NB4 (cell line): ENCODE data around the gene IQGAP1.
"Not testable (repeated sequence)": the region's sequence is repeated elsewhere in the genome, so short reads cannot be mapped to it uniquely, and the experiment has no call there.

Source experiments
- DNase-seq: peaks from one replicate; pipeline ENCODE4 v3.0.0; 2010; ENCODE audit warnings: low read depth
- H3K4me3 ChIP-seq: one replicate; pipeline ENCODE4 v1.5.1; 2011; ENCODE audit warnings: mild to moderate bottlenecking, low read depth, low read length, moderate library complexity
- MYC ChIP-seq: IDR thresholded peaks from 2 replicates; pipeline ENCODE4 v1.6.1; 2011; ENCODE audit warnings: low read depth, low read length
- POLR2A ChIP-seq: IDR thresholded peaks from 2 replicates; pipeline ENCODE4 v1.6.1; 2011; ENCODE audit warnings: mild to moderate bottlenecking; ENCODE audit not compliant: insufficient read length; ENCODE audit errors: extremely low read depth
- TF ChIP-seq, protein P1 (sequence below): IDR thresholded peaks from one replicate; pipeline ENCODE4 v1.5.1; 2012; ENCODE audit warnings: low read depth, low read length
- TF ChIP-seq, protein P2 (sequence below): IDR thresholded peaks from 2 replicates; pipeline ENCODE4 v1.6.1; 2011; ENCODE audit warnings: low read depth, low read length

Gene IQGAP1

DNA sequence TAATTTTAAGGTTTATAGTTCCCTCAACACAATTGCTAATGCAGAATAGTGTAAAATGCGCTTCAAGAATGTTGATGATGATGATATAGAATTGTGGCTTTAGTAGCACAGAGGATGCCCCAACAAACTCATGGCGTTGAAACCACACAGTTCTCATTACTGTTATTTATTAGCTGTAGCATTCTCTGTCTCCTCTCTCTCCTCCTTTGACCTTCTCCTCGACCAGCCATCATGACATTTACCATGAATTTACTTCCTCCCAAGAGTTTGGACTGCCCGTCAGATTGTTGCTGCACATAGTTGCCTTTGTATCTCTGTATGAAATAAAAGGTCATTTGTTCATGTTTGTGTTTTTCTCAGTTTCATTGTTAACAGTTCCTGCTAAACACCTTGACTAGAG is 113.9 kb downstream of the IQGAP1 start:
- no peak for DNase-seq
- TF ChIP-seq MYC: no peak
- H3K4me3 ChIP-seq: no peak overlapping the region

DNA sequence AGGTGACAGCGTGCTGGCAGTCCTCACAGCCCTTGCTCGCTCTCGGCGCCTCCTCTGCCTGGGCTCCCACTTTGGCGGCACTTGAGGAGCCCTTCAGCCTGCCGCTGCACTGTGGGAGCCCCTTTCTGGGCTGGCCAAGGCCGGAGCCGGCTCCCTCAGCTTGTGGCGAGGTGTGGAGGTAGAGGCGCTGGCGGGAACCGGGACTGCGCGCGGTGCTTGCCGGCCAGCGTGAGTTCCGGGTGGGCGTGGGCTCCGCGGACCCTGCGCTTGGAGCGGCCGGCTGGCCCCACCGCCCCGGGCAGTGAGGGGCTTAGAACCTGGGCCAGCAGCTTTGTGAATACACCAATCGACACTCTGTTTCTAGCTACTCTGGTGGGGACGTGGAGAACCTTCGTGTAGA is 122.7 kb downstream of the IQGAP1 start:
- DNase-seq, H3K4me3 ChIP-seq: not testable (repeated sequence)

DNA sequence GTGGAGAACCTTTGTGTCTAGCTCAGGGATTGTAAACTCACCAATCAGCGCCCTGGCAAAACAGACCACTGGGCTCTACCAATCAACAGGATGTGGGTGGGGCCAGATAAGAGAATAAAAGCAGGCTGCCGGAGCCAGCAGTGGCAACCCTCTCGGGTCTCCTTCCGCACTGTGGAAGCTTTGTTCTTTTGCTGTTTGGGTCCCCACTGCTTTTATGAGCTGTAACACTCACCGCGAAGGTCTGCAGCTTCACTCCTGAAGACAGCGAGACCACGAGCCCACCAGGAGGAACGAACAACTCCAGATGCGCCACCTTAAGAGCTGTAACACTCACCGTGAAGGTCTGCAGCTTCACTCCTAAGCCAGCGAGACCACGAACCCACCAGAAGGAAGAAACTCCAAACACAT is 123.2 kb downstream of the IQGAP1 start:
- H3K4me3 ChIP-seq, DNase-seq: not testable (repeated sequence)

- no peak overlapping the region for H3K4me3 ChIP-seq
- no peak for TF ChIP-seq POLR2A
- no peak for TF ChIP-seq MYC
- TF ChIP-seq, protein P1, sequence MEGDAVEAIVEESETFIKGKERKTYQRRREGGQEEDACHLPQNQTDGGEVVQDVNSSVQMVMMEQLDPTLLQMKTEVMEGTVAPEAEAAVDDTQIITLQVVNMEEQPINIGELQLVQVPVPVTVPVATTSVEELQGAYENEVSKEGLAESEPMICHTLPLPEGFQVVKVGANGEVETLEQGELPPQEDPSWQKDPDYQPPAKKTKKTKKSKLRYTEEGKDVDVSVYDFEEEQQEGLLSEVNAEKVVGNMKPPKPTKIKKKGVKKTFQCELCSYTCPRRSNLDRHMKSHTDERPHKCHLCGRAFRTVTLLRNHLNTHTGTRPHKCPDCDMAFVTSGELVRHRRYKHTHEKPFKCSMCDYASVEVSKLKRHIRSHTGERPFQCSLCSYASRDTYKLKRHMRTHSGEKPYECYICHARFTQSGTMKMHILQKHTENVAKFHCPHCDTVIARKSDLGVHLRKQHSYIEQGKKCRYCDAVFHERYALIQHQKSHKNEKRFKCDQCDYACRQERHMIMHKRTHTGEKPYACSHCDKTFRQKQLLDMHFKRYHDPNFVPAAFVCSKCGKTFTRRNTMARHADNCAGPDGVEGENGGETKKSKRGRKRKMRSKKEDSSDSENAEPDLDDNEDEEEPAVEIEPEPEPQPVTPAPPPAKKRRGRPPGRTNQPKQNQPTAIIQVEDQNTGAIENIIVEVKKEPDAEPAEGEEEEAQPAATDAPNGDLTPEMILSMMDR: no peak
- TF ChIP-seq, protein P2, sequence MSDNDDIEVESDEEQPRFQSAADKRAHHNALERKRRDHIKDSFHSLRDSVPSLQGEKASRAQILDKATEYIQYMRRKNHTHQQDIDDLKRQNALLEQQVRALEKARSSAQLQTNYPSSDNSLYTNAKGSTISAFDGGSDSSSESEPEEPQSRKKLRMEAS: no peak
- DNase-seq: no peak
Measured at GRCh38 chr15:90512276-90512675, 124.2 kb downstream of the IQGAP1 start.

- no peak for DNase-seq
- no peak overlapping the region for H3K4me3 ChIP-seq
- TF ChIP-seq, protein P2: no peak
- TF ChIP-seq, protein P1: no peak
- TF ChIP-seq POLR2A (no peak), MYC (no peak)
Measured at GRCh38 chr15:90512981-90513380, 124.9 kb downstream of the IQGAP1 start.

DNA sequence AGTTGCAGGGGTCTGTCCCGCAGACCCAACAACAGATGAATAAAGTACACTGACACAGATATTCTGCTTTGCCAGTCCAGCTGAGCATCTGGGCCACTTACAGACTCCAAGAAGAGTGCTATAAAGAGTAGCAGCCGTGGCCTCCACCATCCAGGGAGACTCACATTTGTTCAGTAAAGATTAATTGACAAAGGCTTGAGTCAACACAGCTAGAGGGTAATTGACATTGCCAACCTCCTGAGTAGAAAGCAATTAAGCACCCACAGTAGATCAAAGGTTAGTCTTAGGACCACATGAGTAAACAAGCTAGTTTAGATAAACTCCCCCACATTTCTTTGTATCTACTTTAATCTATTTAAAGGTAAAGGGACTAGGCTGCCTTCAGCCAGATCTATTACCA is 125.4 kb downstream of the IQGAP1 start:
- DNase-seq: no peak
- no peak overlapping the region for H3K4me3 ChIP-seq
- TF ChIP-seq, protein P2: no peak
- no peak for TF ChIP-seq MYC
- no peak for TF ChIP-seq POLR2A

- not testable (repeated sequence) for DNase-seq, H3K4me3 ChIP-seq
Measured at GRCh38 chr15:90513893-90514292, 125.9 kb downstream of the IQGAP1 start.

- TF ChIP-seq MYC: no peak
- TF ChIP-seq POLR2A: no peak
- TF ChIP-seq, protein P2: no peak
- TF ChIP-seq, protein P1: no peak
- DNase-seq: no peak
- H3K4me3 ChIP-seq: no peak overlapping the region
Measured at GRCh38 chr15:90519688-90520087, 131.6 kb downstream of the IQGAP1 start.

DNA sequence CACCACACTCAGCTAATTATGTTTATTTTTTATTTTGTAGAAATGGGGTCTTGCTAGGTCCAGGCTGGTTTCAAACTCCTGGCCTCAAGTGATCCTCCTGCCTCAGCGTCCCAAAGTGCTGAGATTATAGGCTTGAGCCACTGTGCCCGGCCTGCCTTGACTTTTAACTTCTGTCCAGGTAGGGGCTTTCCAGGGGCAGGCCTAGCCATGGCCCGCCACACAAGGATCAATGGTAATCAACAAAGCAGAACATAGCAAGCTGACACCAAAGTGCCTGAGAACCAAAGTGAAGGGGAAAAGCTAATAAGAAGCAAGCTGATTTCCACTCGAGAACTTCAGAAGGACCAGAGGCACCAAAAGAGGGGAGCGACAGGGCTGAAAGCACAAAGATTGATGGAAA is 132.3 kb downstream of the IQGAP1 start:
- no peak for DNase-seq
- H3K4me3 ChIP-seq: no peak overlapping the region
- no peak for TF ChIP-seq POLR2A
- TF ChIP-seq, protein P2: no peak
- TF ChIP-seq, protein P1: no peak
- TF ChIP-seq MYC: no peak
